Suppressor macrophage treated with lipopolysaccharide for 1 hour (primary cell): ENCODE results near the gene VWCE.
A peak's percentile ranks its signal among the peaks of the same experiment; 100 is the strongest.
"Not testable (repeated sequence)": the region's sequence is repeated elsewhere in the genome, so short reads cannot be mapped to it uniquely, and the experiment has no call there.

Source experiments
- DNase-seq, 3 donors: peaks; one replicate each; pipeline ENCODE4 v3.0.0-alpha.2; 2020 to 2022

VWCE gene

GRCh38 chr11:61250796-61251765 lies 44.0 kb downstream of the VWCE start:
- not testable (repeated sequence) for DNase-seq

- DNase-seq = not testable (repeated sequence)
Measured at GRCh38 chr11:61249201-61249600, 45.9 kb downstream of the VWCE start.

DNA sequence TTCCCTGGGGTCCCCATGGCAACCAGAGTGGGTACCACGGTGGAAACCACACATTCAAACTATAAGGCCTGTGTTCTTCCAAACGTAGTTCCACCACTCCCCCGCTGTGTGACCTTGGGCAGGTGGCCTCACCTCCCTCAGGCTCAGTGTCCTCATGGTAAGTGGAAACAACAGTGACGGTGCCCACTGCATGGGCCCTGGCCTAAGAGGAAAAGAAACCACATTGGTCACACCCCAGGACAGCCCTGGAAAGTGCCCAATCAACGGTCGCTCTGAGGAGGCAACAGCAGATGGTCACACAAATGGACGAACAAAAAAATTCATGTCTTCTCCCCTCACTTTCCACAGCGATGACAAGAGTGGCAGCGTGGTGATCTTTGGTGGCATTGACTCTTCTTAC lies 47.0 kb downstream of the VWCE start:
- not testable (repeated sequence) for DNase-seq

GRCh38 chr11:61245284-61245964 lies 49.7 kb downstream of the VWCE start:
- not testable (repeated sequence) for DNase-seq

DNA sequence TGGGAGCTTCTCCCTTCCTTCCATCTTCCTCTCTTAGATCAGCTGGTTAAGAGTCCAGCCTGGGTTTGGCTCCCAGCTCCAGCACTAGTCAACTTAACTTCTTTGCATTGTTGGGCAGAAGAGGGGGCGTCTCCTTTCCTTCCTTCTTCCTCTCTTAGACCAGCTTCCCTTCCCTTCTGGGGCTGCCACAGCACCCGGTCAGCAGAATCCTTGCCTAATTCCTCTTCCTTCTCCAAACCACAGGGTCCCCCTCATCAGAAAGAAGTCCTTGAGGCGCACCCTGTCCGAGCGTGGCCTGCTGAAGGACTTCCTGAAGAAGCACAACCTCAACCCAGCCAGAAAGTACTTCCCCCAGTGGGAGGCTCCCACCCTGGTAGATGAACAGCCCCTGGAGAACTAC lies 53.6 kb downstream of the VWCE start:
- not testable (repeated sequence) for DNase-seq

DNA sequence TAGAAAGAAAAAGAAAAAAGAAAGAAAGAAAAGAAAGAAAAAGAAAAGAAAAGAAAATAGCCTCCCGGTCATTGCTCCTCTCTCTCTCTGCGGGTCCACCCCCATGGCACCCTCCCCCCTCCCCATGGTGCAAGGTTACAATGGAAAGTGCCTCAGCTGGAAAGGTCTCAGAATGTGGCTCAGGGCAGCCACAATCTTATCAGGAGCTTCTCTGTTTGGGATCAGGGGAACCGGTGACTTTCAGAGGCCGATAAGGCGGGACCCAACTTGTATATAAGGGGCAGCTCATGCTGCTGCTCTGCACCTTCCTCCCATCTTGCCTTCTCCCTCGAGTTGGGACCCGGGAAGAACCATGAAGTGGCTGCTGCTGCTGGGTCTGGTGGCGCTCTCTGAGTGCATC lies 54.2 kb downstream of the VWCE start, which contains the start of gene PGA5:
Gene PGA5 (plus strand): TSS at position 301 of the 400 bp plus-strand sequence. CDS start 52 bp downstream, at position 353.
- not testable (repeated sequence) for DNase-seq

DNA sequence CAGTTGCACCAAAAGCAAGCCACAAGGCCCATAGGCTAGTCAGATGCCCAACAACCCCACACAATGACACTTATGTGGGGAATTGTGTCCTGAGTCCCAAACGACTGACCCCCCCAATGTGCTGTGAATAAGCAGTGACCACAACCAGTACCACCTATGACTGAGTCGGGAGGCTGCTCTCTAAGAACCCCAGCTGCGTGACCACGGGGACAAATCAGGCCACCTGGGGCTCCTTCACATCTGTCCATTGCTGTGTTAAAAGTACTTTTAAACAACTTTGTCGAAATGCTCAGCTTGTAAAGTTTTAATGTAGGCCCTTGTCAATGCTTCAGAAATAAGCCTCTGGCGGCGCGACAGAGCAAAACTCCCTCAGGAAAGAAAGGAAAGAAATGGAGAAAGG lies 54.8 kb downstream of the VWCE start:
- DNase-seq = not testable (repeated sequence)

DNA sequence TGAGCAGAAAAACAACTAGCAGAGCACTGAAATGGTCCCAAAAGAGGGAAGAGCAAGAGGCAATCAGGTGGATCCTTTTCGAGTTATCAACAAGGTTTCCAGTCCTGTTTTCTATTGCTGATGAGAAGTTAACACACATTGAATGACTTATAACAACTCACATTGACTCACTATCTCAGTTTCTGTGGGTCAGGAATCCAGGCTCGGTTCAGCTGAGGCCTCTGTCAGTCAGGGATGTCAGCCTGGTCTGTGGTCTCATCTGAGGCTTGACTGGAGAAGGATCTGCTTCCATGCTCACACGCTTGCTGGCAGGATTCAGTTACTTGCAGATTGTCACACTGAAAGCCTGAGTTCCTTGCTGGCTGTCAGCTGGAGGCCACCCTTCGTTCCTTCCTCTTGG lies 58.0 kb downstream of the VWCE start:
- not testable (repeated sequence) for DNase-seq

GRCh38 chr11:61232548-61233145 lies 62.5 kb downstream of the VWCE start:
- DNase-seq = not testable (repeated sequence)

- DNase-seq = not testable (repeated sequence)
Measured at GRCh38 chr11:61231585-61231984, 63.5 kb downstream of the VWCE start.

DNA sequence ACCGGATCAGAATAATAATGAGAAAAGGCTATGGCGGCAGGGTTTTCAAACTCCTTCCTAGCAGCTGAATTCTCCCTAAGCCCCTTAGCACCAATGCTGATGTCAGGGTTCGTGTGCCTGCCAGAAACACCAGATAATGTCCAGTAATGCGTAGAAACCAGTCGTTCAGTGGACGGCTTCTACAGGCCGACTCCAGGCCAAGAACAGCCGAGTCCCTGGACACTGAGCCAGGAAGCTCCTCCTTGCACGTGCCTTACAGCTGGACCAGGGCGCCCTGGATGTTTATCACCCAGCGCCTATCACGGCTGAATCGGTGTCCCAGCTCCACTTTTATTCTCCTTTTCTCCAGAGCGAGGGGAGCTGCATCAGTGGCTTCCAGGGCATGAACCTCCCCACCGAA lies 64.1 kb downstream of the VWCE start:
- not testable (repeated sequence) for DNase-seq

DNA sequence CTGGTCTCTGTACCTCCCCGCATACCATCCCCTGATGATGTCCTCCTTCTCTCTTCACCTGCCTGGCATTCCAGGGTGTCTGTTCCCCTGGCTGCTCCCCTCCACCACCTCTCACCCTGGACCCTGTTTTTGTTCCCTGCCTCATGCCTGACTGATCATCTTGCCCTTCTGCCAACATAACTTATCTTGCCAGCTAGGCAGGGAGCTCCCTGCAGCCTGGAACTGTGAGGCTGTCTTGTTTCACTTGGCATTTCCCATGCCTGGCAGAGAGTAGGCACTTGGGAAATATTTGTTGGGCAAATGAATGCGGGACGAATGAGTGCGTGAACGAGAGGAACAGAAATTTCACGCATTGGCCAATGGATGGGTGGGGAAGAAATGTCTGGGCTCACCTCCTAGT lies 65.7 kb downstream of the VWCE start:
- not testable (repeated sequence) for DNase-seq

GRCh38 chr11:61226457-61227137 lies 68.5 kb downstream of the VWCE start:
- DNase-seq = not testable (repeated sequence)

- DNase-seq = not testable (repeated sequence)
Measured at GRCh38 chr11:61222692-61223091, 72.4 kb downstream of the VWCE start.

- not testable (repeated sequence) for DNase-seq
Measured at GRCh38 chr11:61222047-61222446, 73.1 kb downstream of the VWCE start, which contains the start of gene PGA4. PGA4 (plus strand) TSS chr11:61222347; CDS start chr11:61222401, 54 bp downstream.

GRCh38 chr11:61219016-61219415 lies 76.1 kb downstream of the VWCE start:
- DNase-seq = not testable (repeated sequence)

GRCh38 chr11:61218306-61218705 lies 76.8 kb downstream of the VWCE start:
- DNase-seq = not testable (repeated sequence)

DNA sequence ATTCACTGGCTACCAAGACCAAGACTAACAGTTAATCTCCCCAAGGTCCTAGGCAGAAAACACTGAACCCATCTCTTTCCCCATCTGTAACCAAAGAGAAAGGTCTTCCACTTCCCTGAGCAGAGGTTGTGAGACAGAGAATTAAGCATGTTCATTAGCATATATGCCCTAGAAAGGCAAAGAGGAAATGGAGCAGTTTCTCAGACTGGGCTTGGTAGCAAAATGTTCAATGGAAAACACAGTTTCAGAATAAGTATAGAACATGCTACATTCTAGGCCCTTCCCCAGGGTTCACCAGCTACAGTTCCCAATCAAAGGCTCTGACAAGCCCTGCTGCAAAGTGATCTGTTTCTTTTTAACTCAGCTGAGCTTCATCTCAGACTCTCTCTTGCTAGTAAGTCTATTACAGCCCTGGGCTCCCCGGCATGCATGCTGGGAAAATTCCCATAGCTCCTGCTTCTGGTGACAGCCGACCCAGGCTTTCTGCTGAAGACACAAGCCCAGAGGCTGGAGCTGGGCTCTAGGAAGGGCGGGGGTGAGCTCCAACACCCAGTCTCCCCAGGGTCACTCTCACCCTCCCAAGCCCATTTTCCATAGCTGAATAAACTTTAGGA lies 81.3 kb downstream of the VWCE start:
- not testable (repeated sequence) for DNase-seq

GRCh38 chr11:61212202-61212601 lies 82.9 kb downstream of the VWCE start:
- DNase-seq = not testable (repeated sequence)

- peak in 1 of 3 donors; percentile 16 for DNase-seq
Measured at GRCh38 chr11:61211327-61211952, 83.7 kb downstream of the VWCE start.

DNA sequence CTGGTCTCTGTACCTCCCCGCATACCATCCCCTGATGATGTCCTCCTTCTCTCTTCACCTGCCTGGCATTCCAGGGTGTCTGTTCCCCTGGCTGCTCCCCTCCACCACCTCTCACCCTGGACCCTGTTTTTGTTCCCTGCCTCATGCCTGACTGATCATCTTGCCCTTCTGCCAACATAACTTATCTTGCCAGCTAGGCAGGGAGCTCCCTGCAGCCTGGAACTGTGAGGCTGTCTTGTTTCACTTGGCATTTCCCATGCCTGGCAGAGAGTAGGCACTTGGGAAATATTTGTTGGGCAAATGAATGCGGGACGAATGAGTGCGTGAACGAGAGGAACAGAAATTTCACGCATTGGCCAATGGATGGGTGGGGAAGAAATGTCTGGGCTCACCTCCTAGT lies 84.5 kb downstream of the VWCE start:
- not testable (repeated sequence) for DNase-seq
